GM21717 (cell line): ENCODE results near the gene PPP6R2.

Experiments used
- ATAC-seq: cut with Tn5 transposase; IDR thresholded peaks from one replicate; pipeline ENCODE4 v1.9.1; 2021; ENCODE audit warnings: mild to moderate bottlenecking, moderate library complexity; ENCODE audit not compliant: unreplicated experiment

The PPP6R2 gene

GRCh38 chr22:50305923-50306566, 37.1 kb upstream of the PPP6R2 start:
- no peak for ATAC-seq

DNA sequence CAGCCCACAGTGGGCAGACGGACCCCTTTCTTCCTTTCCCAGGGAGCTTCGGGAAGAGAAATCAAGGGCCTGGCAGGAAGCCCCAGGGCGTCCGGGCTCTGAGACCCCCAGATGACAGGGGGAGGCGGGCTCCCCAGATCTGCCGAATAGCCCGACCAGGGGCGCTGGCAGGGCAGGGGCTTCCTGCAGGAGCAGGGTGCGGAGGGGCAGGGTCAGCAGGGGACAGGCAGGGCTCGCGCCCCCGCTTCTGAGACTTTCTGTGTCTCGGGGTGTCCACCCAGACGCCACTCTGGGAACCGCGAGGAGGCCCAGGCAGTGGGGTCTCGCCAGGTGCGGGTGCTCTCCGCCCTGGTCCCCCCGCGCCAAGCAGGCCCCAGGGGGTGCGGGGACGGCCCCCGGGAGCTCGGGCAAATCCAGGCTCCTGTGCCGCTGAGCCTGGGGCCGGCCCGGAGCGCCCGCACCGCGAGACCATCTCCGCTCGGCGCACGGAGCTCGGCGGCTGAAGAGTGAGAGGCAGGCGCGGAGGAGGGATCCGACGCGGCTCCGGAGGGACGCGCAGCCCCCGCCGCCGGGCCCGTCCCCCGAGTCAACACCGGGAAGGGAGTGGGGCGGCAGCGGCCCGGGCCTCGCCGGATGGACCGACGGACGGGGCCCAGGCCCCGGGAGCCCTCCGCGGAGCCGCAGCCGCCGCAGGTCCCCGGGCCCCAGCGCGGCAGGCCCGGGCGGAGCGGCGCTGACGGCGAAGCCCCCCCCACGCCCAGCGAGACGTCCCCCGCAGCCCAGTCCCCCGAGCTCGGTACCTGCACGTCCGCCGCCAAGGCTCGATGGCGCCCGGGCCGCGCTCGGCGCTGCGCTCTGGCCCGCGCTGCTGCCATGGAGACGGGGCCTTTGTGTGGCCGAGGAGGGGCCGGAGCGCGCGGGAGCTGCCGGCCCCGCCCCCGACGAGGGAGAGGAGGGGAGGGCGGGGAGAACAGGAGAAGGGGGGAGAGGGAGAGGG, 36.1 kb upstream of the PPP6R2 start, which contains the start of gene PLXNB2:
TSS of gene PLXNB2 (minus strand) at position 894 of the 997 bp plus-strand sequence. CDS start 17,062 bp downstream, outside the sequence.
- ATAC-seq: no peak

GRCh38 chr22:50307890-50308596, 35.1 kb upstream of the PPP6R2 start:
- ATAC-seq: no peak

DNA sequence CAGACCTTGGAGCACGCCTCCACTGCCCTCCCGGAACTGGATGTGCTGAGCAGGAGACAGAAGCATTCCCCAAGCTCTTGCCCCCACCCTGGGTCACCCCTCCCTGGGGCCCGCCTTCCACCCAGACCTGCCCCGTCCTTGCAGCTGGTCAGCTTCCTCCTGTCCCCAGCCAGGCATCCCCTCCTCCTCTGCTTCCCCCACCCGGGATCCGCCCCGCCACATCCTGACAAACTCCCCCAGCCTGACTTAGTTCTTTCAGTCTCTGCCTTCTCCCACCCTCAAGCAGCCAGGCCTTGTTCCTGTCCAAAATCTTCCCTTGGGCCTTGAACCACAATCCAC, 34.6 kb upstream of the PPP6R2 start:
- no peak for ATAC-seq

- no peak for ATAC-seq
These were observed 34.0 kb upstream of the PPP6R2 start for GRCh38 chr22:50308986-50309600.

GRCh38 chr22:50309601-50309991, 33.5 kb upstream of the PPP6R2 start:
- ATAC-seq: no peak

DNA sequence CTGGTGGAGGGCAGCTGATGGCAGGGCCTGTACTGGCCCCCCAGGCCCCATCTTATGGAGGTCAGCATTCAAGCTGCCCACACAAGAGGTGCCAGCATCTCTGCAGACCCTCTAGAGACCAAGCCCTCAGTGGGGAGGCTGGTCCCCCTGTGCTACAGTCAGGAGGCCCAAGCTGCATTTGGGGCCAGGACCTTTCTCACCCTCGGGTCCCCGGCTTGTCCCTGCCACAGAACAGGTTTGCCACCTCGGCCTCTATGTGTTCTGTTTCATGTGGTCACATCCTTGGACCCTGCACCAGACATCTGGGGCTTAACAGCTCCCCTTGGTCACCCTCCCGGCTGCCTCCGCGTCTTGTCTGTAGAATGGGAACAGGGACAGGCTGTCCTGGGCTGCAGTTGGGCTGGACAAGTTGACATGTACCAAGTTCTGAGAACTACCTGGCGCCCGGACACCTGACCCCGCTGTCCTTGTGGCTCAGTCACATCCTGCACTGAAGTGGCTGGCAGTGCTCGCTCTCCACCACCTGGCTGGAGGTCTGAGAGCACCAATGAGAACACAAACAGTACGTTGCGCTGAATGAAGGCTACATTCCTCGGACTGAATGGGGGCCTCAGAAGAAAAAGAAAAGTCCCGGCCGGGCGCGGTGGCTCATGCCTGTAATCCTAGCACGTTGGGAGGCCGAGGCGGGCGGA, 33.0 kb upstream of the PPP6R2 start:
- ATAC-seq: no peak

DNA sequence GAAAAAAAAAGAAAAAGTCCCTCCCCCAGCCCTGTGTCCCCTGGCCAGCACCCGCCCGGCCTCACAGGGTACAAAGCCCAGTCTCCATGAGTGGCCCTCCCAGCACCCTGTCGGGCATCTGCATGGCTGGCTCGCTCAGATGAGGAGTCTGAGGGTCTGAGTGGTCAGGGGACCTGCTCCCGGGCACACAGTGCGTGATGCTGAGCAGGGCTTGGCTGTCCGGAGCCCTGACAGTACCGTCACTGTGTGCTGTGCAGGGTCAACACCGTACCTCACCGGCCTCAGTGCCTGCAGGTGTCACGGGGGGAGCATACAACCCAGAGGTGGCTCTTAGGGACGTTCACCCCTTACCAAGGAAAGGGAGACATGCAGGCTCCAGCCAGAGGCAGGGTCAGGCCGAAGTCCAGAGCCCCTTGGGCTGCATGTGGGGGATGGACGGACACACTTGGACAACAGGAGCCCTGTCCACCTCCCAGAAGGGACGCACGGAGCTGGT, 32.1 kb upstream of the PPP6R2 start:
- ATAC-seq: no peak

DNA sequence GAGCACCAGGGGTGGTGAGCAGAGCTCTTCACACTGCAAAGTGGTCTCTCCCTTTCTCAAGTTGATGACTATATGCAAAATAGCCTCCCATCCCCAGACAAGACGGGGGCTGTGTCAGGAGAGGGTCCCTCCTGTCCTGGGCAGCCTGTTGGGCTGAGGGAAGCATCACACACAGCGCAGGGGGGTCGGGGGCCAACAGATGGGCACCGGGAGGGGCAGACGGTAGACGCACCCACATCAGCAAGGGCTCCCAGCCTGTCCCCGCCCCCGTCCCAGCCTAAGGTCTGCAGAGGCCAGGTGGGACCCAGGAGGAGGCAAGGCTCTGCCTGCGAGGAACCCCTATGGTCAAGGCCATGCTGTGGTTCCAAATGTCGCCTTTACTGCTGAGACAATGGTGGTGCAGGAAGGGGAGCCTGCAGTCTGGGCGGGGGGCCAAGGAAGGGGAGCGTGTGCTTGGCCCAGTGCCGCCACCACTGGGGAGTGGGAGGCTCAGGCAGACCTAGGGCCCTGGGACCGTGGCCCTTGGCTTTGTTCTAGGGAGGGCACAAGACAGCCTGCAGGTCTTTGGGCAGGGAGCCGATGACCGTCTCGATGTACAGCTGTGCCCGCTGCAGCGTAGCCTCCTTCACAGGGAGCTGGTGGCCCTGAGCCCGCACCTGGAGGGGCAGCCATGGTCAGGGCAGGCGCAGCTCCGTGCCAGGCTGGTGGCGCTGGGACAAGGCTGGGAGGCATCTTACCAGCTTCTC, 31.3 kb upstream of the PPP6R2 start:
- ATAC-seq: no peak

- ATAC-seq: no peak
These were observed 30.8 kb upstream of the PPP6R2 start for GRCh38 chr22:50312371-50312770.

DNA sequence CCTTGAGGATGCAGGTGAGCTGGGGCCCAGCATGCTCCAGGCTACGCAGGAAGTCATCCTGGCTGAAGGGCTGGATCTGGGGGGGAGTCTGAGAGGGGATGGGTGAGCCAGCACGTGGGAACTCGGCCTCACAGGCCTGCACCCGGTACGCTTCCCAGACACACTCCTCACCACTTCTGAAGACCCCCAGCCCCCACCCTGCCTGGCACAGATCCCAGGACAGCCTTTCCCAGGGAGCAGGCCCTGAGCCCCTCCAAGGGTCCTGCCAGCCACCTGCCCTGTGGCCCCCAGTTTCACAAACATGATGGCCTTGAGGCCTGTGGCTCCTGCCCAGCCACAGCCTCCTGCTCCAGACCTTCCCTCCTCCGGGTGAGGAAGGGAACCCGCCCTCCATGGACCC, 30.1 kb upstream of the PPP6R2 start:
- no peak for ATAC-seq

DNA sequence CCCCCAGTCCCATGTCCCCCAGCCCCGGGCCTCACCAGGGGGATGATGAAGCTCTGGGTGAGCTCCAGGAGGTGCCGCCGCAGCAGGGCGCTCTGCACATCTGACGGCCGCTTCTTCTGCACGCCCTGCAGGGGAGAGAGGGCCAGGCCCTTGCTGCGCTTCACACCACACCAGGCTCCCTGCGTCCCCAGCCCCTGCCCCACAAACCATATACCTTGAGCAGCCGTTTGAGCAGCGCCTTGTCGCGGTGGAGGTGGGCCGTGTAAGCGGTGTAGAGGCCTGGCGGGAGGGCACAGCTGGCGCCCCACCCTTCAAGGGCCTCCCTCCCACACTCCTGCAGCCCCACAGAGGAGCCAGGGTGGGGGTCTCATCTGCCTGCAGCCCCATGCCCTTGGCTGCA, 29.5 kb upstream of the PPP6R2 start:
- no peak for ATAC-seq

GRCh38 chr22:50314081-50314454, 29.1 kb upstream of the PPP6R2 start:
- ATAC-seq: no peak

- peak; percentile 69 for ATAC-seq
These were observed 28.5 kb upstream of the PPP6R2 start for GRCh38 chr22:50314455-50315288.

GRCh38 chr22:50315289-50316113, 27.6 kb upstream of the PPP6R2 start:
- no peak for ATAC-seq

DNA sequence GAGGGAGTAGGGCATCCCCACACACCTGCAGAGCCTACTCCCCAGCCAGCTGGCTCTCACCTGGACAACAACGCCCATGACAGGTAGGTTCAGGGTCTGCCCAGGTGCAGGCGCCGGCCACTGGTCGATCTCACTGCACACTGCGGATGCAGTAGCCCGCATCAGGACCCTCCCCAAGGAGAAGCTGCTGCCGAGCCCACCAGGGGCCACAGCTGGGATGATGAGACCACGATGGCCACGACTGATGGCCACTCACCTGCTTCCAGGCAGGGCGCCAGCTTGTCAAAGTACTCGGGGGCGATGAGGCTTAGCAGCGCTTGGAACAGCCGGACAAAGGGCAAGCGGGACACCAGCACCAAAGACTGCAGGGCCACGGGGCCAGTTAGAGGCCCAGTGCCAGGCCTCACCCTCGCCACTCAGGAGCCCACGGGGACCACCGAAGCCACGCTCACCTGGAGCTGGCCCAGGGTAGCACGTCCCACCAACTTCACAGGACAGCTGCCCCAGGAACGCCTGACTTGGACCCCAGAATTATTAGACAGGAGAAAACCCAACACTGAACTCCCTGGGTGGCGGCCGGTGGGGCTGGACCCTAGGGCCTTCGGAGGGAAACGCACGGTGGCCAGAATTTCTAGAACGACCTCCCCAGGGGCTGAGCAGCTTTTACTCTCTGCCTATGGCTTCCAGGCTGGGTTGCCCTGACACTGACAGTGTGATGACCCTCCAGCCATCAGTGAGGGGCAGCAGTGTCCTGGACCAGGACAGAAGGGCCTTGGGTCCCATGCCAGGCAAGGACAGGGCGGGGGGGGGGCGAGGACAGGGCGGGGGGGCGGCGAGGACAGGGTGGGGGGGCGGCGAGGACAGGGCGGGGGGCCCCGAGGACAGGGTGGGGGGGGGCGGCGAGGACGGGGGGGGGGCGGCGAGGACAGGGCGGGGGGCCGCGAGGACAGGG, 26.7 kb upstream of the PPP6R2 start:
- no peak for ATAC-seq

DNA sequence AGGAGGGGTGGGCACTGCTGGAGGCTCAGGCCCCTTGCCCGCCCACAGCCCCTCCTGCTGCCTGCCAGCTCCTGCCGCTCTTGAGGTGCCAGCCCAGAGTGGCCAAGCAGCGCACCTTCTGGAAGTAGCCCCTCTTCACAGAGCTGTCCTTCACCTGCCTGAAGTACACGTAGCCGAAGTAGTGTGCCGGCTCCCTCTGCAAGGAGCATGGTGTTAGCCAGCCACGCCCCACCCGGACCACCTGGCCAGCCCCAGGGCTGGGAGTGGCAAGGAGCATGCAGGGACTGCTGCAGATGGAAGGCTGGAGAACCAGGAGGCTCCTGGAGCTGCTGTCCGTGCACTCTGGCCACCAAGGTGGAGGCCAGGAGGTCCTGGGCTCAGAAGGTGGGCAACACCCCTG, 25.9 kb upstream of the PPP6R2 start:
- no peak for ATAC-seq
